Mammary epithelial cell (primary cell): Measurements from ENCODE around the gene SHROOM4.

Source experiments
- EZH2 ChIP-seq: IDR thresholded peaks from 2 replicates; pipeline ENCODE4 v1.6.1; 2012; ENCODE audit warnings: low read length, inconsistent platforms, borderline replicate concordance
- TF ChIP-seq, protein P1 (sequence below), 2 donors: IDR thresholded peaks in 1 of 2; conservative IDR thresholded peaks in 1 of 2; 2 replicates each; pipeline ENCODE4 v1.5.1; 2011 to 2012; ENCODE audit warnings: inconsistent platforms in 2 of 2, low read length in 2 of 2, mild to moderate bottlenecking in 2 of 2, control low read depth in 1 of 2, low read depth in 1 of 2; ENCODE audit not compliant: insufficient read depth in 1 of 2; ENCODE audit errors: extremely low read depth in 1 of 2

DNA sequence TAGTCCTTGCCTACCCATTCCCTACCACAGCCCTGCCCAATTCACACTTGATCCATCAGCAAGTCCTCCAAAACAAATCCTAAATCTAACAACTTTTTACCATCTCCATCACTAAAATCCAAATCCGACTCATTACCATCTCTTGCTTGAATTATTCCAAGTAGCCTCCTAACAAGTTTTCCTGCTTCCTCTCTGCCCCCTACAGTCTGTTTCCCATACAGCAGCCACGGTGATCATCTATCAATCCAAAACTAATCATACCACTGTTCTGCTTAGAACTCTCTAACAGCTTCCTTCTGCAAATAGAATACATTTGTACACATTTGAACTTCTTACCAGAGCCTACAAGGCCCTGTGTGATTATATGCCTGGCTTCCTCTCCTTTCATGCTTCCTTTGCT is 133.0 kb downstream of the SHROOM4 start:
- TF ChIP-seq, protein P1, sequence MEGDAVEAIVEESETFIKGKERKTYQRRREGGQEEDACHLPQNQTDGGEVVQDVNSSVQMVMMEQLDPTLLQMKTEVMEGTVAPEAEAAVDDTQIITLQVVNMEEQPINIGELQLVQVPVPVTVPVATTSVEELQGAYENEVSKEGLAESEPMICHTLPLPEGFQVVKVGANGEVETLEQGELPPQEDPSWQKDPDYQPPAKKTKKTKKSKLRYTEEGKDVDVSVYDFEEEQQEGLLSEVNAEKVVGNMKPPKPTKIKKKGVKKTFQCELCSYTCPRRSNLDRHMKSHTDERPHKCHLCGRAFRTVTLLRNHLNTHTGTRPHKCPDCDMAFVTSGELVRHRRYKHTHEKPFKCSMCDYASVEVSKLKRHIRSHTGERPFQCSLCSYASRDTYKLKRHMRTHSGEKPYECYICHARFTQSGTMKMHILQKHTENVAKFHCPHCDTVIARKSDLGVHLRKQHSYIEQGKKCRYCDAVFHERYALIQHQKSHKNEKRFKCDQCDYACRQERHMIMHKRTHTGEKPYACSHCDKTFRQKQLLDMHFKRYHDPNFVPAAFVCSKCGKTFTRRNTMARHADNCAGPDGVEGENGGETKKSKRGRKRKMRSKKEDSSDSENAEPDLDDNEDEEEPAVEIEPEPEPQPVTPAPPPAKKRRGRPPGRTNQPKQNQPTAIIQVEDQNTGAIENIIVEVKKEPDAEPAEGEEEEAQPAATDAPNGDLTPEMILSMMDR (conservative IDR thresholded peaks at IDR 0.05 in 1 of 2, IDR thresholded peaks at IDR 0.05 in 1 of 2; ENCODE audit: extremely low read depth in 1 of 2, insufficient read depth in 1 of 2, low read depth in 1 of 2, low read length in 2 of 2), result peak; percentile 56 to 63
- no peak for TF ChIP-seq EZH2
